Measurements from ENCODE around the gene ZIC5. TPM values are rescaled to one million over a fixed set of nuclear protein-coding genes. Genes with fewer than 3 reads are reported as not detected.

The ZIC5 gene
- total and polyA plus RNA-seq, 2 of the 13 experiments (the other 11 are each of a cell fraction or from before 2014, with no cell fraction given), result 0.02 to 0.07 TPM

GRCh38 chr13:100014621-100015020 is 43.1 kb upstream of the ZIC5 start:
- WGBS (ENCODE audit: low lambda C conversion rate), result 24% methylated on average over 1 of the region's 1 CpG
- FAIRE-seq (no peak), DNase-seq (ENCODE audit: low spot score) (no peak), ATAC-seq (no peak)
- intact Hi-C loops (cut with micrococcal nuclease; ENCODE audit: unreplicated experiment), result no loop called here
- Histone ChIP-seq H2AFZ (ENCODE audit: low read length) (no peak overlapping the region), H3K4me2 (ENCODE audit: low read depth, low read length) (no peak overlapping the region), H3K27me3 (ENCODE audit: control insufficient read depth in 1 of 2, insufficient read depth in 2 of 2, low read length in 2 of 2) (0 out of 5 replicates have a peak, but pooled peaks cover 0 to 3% of the 10 kb centered on the region in 2 experiments), H3K4me1 (ENCODE audit: insufficient read depth, low read length) (peaks cover 10% of the 10 kb centered on the region), H3K9me3 (ENCODE audit: low read length) (no peaks in the 10 kb centered on the region), H4K20me1 (ENCODE audit: insufficient read depth, low read length) (no peaks in the 10 kb centered on the region), H3K79me2 (ENCODE audit: insufficient read depth, low read length) (no peaks in the 10 kb centered on the region), H3K27ac (ENCODE audit: extremely low read length, insufficient read depth, low read length) (no peak overlapping the region), H3K36me3 (replicated peaks in 1 of 2; ENCODE audit: control insufficient read depth in 1 of 2, insufficient read depth in 2 of 2, low read length in 2 of 2) (no peaks in the 10 kb centered on the region), H3K4me3 (replicated peaks in 1 of 3; ENCODE audit: insufficient read depth in 1 of 3, low read depth in 2 of 3, low read length in 3 of 3) (no peak overlapping the region), H3K9ac (ENCODE audit: insufficient read depth, low read depth, low read length) (no peak overlapping the region)
- in situ Hi-C loops (cut with HindIII; ENCODE audit: extremely low pct_ligation_motif_present, low pct_unique_long_range_greater_than_20kb), result no loop called here
- POLR2A ChIA-PET, result no interaction called here
- TF ChIP-seq ZBTB46 (CRISPR knock-in tag; IDR thresholded peaks at IDR 0.05; ENCODE audit: borderline replicate concordance), result no peak
- TF ChIP-seq ZFP41 (CRISPR knock-in tag; IDR thresholded peaks at IDR 0.05; ENCODE audit: borderline replicate concordance), result no peak
- TF ChIP-seq PATZ1 (CRISPR knock-in tag; IDR thresholded peaks at IDR 0.05), result no peak
- TF ChIP-seq HBP1 (CRISPR knock-in tag; IDR thresholded peaks at IDR 0.05; ENCODE audit: low read depth), result no peak
- BruUV-seq (replicated peaks), result no TSS peak
- CTCF ChIA-PET (ENCODE audit: low intra/inter-chr PET ratio, low total read pairs), result no interaction called here
